Measurements from ENCODE around the gene GALNT9. TPM values are rescaled to one million over a fixed set of nuclear protein-coding genes. Genes with fewer than 3 reads are reported as not detected.

GALNT9 gene
- polyA plus RNA-seq, 3 donors = not detected

DNA sequence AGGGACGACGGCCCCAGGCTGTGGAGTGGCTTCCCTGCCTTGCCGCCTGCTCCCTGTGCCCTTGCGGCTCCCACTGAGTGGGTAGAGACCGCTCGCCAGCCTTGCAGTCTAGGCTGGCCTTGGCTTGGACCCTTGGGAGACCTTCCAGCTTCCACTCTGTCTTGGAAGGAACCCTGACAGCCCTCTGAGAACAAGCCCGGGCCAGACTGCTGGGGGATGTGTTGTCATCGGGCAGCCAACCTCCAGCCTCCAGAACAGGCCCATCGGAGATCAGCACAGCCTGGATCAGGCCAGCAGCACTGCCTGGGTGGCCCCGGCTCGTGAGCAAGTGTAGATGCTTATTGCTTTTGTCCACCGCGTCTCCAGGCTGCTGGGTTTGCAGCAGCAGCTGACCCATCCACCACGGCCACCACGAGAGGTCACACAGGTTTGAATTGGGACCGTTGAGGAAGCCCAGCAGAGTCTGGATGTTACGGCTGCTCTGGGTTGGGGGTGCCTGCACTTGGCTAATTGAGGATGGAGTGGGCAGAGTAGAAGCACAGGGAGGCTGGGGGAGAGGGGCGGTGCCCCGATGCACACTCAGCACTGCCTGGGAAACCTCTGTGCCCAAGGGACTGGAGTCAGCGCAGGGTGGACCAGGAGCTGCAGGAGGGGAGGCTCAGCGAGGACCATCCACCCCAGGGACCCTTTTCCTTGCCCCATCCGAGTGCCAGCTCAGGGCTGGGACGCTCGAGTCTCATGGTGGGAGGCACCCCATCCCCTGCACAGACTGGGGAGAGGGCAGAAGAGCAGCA lies 129.7 kb downstream of the GALNT9 start:
- Mint-ChIP-seq H3K36me3 (no peaks in the 10 kb centered on the region), H3K9me3 (peaks cover 0 to 9% (median 3%) of the 10 kb centered on the region in 7 donors), H3K4me1 (no peaks in the 10 kb centered on the region), H3K27me3 (ENCODE audit: low read depth in 3 of 3) (peaks cover 13 to 20% (median 17%) of the 10 kb centered on the region in 3 donors), H3K4me3 (no peak overlapping the region), H3K27ac (no peak overlapping the region)
- DNase-seq = no peak
- Histone ChIP-seq H2AFZ (ENCODE audit: insufficient read depth, low read depth, low read length, poor library complexity, severe bottlenecking) (no peak overlapping the region), H3K9me3 (replicated peaks in 1 of 2; ENCODE audit: control insufficient read depth in 1 of 2, insufficient read depth in 1 of 2, low read length in 2 of 2) (peaks cover under 1 to 3% of the 10 kb centered on the region in 2 donors), H3K4me2 (replicated peaks; ENCODE audit: extremely low read depth, low read length, poor library complexity, severe bottlenecking) (no peak overlapping the region), H3K79me2 (ENCODE audit: insufficient read depth, low read length) (no peaks in the 10 kb centered on the region), H3K4me3 (replicated peaks in 1 of 3; ENCODE audit: low read depth in 2 of 3, low read length in 3 of 3) (no peak overlapping the region), H3K27ac (ENCODE audit: low read depth in 1 of 2, low read length in 2 of 2) (no peak overlapping the region), H3K27me3 (ENCODE audit: control insufficient read depth in 2 of 2, insufficient read depth in 2 of 2, low read length in 2 of 2) (peaks cover 0 to 8% of the 10 kb centered on the region in 2 donors), H3K9ac (ENCODE audit: insufficient read depth, low read length, poor library complexity, severe bottlenecking) (no peak overlapping the region), H3K4me1 (ENCODE audit: control insufficient read depth in 1 of 2, insufficient read depth in 2 of 2, low read length in 2 of 2) (no peaks in the 10 kb centered on the region), H4K20me1 (ENCODE audit: insufficient read depth, low read length) (no peaks in the 10 kb centered on the region), H3K36me3 (replicated peaks in 1 of 2; ENCODE audit: control insufficient read depth in 1 of 2, insufficient read depth in 2 of 2, low read length in 2 of 2) (no peaks in the 10 kb centered on the region)
- TF ChIP-seq, protein P1, sequence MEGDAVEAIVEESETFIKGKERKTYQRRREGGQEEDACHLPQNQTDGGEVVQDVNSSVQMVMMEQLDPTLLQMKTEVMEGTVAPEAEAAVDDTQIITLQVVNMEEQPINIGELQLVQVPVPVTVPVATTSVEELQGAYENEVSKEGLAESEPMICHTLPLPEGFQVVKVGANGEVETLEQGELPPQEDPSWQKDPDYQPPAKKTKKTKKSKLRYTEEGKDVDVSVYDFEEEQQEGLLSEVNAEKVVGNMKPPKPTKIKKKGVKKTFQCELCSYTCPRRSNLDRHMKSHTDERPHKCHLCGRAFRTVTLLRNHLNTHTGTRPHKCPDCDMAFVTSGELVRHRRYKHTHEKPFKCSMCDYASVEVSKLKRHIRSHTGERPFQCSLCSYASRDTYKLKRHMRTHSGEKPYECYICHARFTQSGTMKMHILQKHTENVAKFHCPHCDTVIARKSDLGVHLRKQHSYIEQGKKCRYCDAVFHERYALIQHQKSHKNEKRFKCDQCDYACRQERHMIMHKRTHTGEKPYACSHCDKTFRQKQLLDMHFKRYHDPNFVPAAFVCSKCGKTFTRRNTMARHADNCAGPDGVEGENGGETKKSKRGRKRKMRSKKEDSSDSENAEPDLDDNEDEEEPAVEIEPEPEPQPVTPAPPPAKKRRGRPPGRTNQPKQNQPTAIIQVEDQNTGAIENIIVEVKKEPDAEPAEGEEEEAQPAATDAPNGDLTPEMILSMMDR (IDR thresholded peaks at IDR 0.05) = no peak
- WGBS (ENCODE audit: insufficient coverage) = 88% methylated on average over 21 of the region's 24 CpGs
- intact Hi-C loops (cut with micrococcal nuclease) = loop anchor here in 1 of 2 donors (10.0 kb wide), 1 partner anchor 295 kb away; the partner anchor contains the start of gene FBRSL1

GRCh38 chr12:132199101-132199500 lies 130.3 kb downstream of the GALNT9 start:
- Histone ChIP-seq H3K9ac (ENCODE audit: insufficient read depth, low read length, poor library complexity, severe bottlenecking) (no peak overlapping the region), H3K9me3 (replicated peaks in 1 of 2; ENCODE audit: control insufficient read depth in 1 of 2, insufficient read depth in 1 of 2, low read length in 2 of 2) (peaks cover 7 to 9% of the 10 kb centered on the region in 2 donors)
- 94% methylated on average over 16 of the region's 18 CpGs for WGBS (ENCODE audit: insufficient coverage)

More at GRCh38 chr12:132199101-132199500, 130.3 kb downstream of the GALNT9 start:
- peaks cover 4 to 14% (median 9%) of the 10 kb centered on the region in 7 donors for H3K9me3 Mint-ChIP-seq
- H3K36me3 Mint-ChIP-seq = no peaks in the 10 kb centered on the region
- Histone ChIP-seq H3K36me3 (replicated peaks in 1 of 2; ENCODE audit: control insufficient read depth in 1 of 2, insufficient read depth in 2 of 2, low read length in 2 of 2) (no peaks in the 10 kb centered on the region), H3K79me2 (ENCODE audit: insufficient read depth, low read length) (no peaks in the 10 kb centered on the region), H3K4me3 (replicated peaks in 1 of 3; ENCODE audit: low read depth in 2 of 3, low read length in 3 of 3) (no peak overlapping the region), H3K4me1 (ENCODE audit: control insufficient read depth in 1 of 2, insufficient read depth in 2 of 2, low read length in 2 of 2) (no peaks in the 10 kb centered on the region), H3K27ac (ENCODE audit: low read depth in 1 of 2, low read length in 2 of 2) (no peak overlapping the region), H3K4me2 (replicated peaks; ENCODE audit: extremely low read depth, low read length, poor library complexity, severe bottlenecking) (no peak overlapping the region), H4K20me1 (ENCODE audit: insufficient read depth, low read length) (no peaks in the 10 kb centered on the region), H2AFZ (ENCODE audit: insufficient read depth, low read depth, low read length, poor library complexity, severe bottlenecking) (no peak overlapping the region), H3K27me3 (ENCODE audit: control insufficient read depth in 2 of 2, insufficient read depth in 2 of 2, low read length in 2 of 2) (peaks cover 0 to 2% of the 10 kb centered on the region in 2 donors)
- TF ChIP-seq, protein P1 (IDR thresholded peaks at IDR 0.05) = no peak
- intact Hi-C loops (cut with micrococcal nuclease) = loop anchor here in 1 of 2 donors (10.0 kb wide), 1 partner anchor 296 kb away; the partner anchor contains the start of gene FBRSL1
- no peak overlapping the region for H3K4me3 Mint-ChIP-seq
- H3K27me3 Mint-ChIP-seq (ENCODE audit: low read depth in 3 of 3) = peaks cover 9 to 15% (median 13%) of the 10 kb centered on the region in 3 donors
- H3K27ac Mint-ChIP-seq = no peak overlapping the region
- H3K4me1 Mint-ChIP-seq = no peaks in the 10 kb centered on the region
- no peak for DNase-seq
